CD4-positive, CD25-positive, alpha-beta regulatory T cell (primary cell): ENCODE data around the gene TOR1AIP1. TPM values are rescaled to one million over a fixed set of nuclear protein-coding genes. Genes with fewer than 3 reads are reported as not detected.

Experiments used
- ATAC-seq, 2 donors: fragments of 150-1000 bp; cut with Tn5 transposase; one replicate each; pipeline ENCODE4 v1.10.0; 2021; ENCODE audit warnings: low read depth in 2 of 2, moderate number of reproducible peaks in 2 of 2, moderate library complexity in 1 of 2
- DNase-seq, 3 donors: peaks; one replicate each; pipeline versions ENCODE4 v3.0.0 to v3.0.0-alpha.2; 2012 to 2022; ENCODE audit warnings: mixed read lengths in 1 of 3
- H3K27ac ChIP-seq: one replicate; pipeline ENCODE4 v1.7.0; 2013; ENCODE audit warnings: mild to moderate bottlenecking, low read length; ENCODE audit not compliant: insufficient read depth, poor library complexity, severe bottlenecking
- H3K27me3 ChIP-seq: one replicate; pipeline ENCODE4 v1.7.0; 2013; ENCODE audit warnings: low read length; ENCODE audit not compliant: control insufficient read depth, insufficient read depth
- H3K36me3 ChIP-seq: one replicate; pipeline ENCODE4 v1.7.0; 2013; ENCODE audit warnings: mild to moderate bottlenecking, low read length, moderate library complexity; ENCODE audit not compliant: control insufficient read depth, insufficient read depth
- H3K4me1 ChIP-seq: 2 replicates; pipeline ENCODE4 v1.7.0; 2013; ENCODE audit warnings: mild to moderate bottlenecking, low read length; ENCODE audit not compliant: insufficient read depth, control insufficient read depth, poor library complexity, severe bottlenecking
- H3K4me3 ChIP-seq: one replicate; pipeline ENCODE4 v1.7.0; 2013; ENCODE audit warnings: low read depth, mild to moderate bottlenecking, low read length, moderate library complexity
- H3K9me3 ChIP-seq, 2 experiments: 1 replicate in 1 of 2; 2 replicates in 1 of 2; pipeline ENCODE4 v1.7.0; 2013; ENCODE audit warnings: low read length in 2 of 2, mild to moderate bottlenecking in 1 of 2, moderate library complexity in 1 of 2; ENCODE audit not compliant: control insufficient read depth in 2 of 2
- H3K27ac Mint-ChIP-seq, 3 donors: one replicate each; pipeline ENCODE4 v1.8.0; 2020 to 2022; ENCODE audit warnings: mild to moderate bottlenecking in 3 of 3, mixed read lengths in 3 of 3, moderate library complexity in 2 of 3
- H3K27me3 Mint-ChIP-seq: one replicate; pipeline ENCODE4 v1.8.0; 2022; ENCODE audit warnings: mild to moderate bottlenecking, mixed read lengths
- H3K36me3 Mint-ChIP-seq: one replicate; pipeline ENCODE4 v1.8.0; 2020; ENCODE audit warnings: mixed read lengths
- H3K4me1 Mint-ChIP-seq, 4 donors: one replicate each; pipeline ENCODE4 v1.8.0; 2020 to 2022; ENCODE audit warnings: mixed read lengths in 4 of 4, mild to moderate bottlenecking in 1 of 4
- H3K4me3 Mint-ChIP-seq, 4 donors: one replicate each; pipeline ENCODE4 v1.8.0; 2020 to 2022; ENCODE audit warnings: mild to moderate bottlenecking in 4 of 4, mixed read lengths in 4 of 4, moderate library complexity in 3 of 4
- H3K9me3 Mint-ChIP-seq, 7 donors: one replicate each; pipeline ENCODE4 v1.8.0; 2020 to 2022; ENCODE audit warnings: mixed read lengths in 7 of 7, mild to moderate bottlenecking in 3 of 7, moderate library complexity in 2 of 7
- polyA plus RNA-seq, 4 donors: library from polyadenylated mRNA; unstranded; fragments of 300-500 nt; fragmentation: Illumina TruSeq; gene quantifications; one replicate each; pipeline ENCODE4 v1.2.3, GENCODE V29; 2021
- total RNA-seq: library from RNA; stranded (reverse); gene quantifications from one replicate; pipeline ENCODE4 v1.2.3, GENCODE V29; 2022

The TOR1AIP1 gene
- total and polyA plus RNA-seq, 5 donors from 2014 or later = 70.3 to 94.6 (median 89.8) TPM

GRCh38 chr1:179883745-179884138 is 1.7 kb downstream of the TOR1AIP1 start:
- DNase-seq = peak; percentile 65 to 87 (median 67)
- H3K9me3 ChIP-seq = no peaks in the 10 kb centered on the region
- Mint-ChIP-seq H3K27me3 (no peaks in the 10 kb centered on the region), H3K36me3 (peaks cover 8% of the 10 kb centered on the region), H3K9me3 (no peaks in the 10 kb centered on the region), H3K4me3 (peak overlapping the region; percentile 93 to 97 (median 96)), H3K4me1 (peaks cover 28 to 67% (median 51%) of the 10 kb centered on the region in 4 donors), H3K27ac (peak overlapping the region; percentile 100)
- peak; percentile 22 to 28 for ATAC-seq
- H3K27me3 ChIP-seq = no peaks in the 10 kb centered on the region
- H3K4me3 ChIP-seq = peak overlapping the region; percentile 96
- peak overlapping the region; percentile 100 for H3K27ac ChIP-seq
- peaks cover 30% of the 10 kb centered on the region for H3K36me3 ChIP-seq
- H3K4me1 ChIP-seq = peaks cover 50% of the 10 kb centered on the region

GRCh38 chr1:179888071-179888470 is 6.0 kb downstream of the TOR1AIP1 start:
- Histone ChIP-seq H3K4me1 (peaks cover 38% of the 10 kb centered on the region), H3K27me3 (no peaks in the 10 kb centered on the region)
- DNase-seq = no peak

GRCh38 chr1:179889589-179889988 is 7.5 kb downstream of the TOR1AIP1 start:
- Histone ChIP-seq H3K4me3 (no peak overlapping the region), H3K4me1 (peaks cover 29% of the 10 kb centered on the region), H3K27ac (no peak overlapping the region), H3K9me3 (no peaks in the 10 kb centered on the region), H3K27me3 (no peaks in the 10 kb centered on the region), H3K36me3 (peaks cover 67% of the 10 kb centered on the region)
- peak overlapping the region in 1 of 3 donors; percentile 57 for H3K27ac Mint-ChIP-seq
- no peaks in the 10 kb centered on the region for H3K27me3 Mint-ChIP-seq
- peaks cover 28 to 51% (median 36%) of the 10 kb centered on the region in 4 donors for H3K4me1 Mint-ChIP-seq
- no peak for ATAC-seq
- DNase-seq = no peak
- no peaks in the 10 kb centered on the region for H3K9me3 Mint-ChIP-seq
- peak overlapping the region in 2 of 4 donors; percentile 21 to 43 for H3K4me3 Mint-ChIP-seq
- peaks cover 17% of the 10 kb centered on the region for H3K36me3 Mint-ChIP-seq

More at GRCh38 chr1:179888071-179888470, 6.0 kb downstream of the TOR1AIP1 start:
- H3K9me3 ChIP-seq = no peaks in the 10 kb centered on the region
- H3K27me3 Mint-ChIP-seq = no peaks in the 10 kb centered on the region
- H3K27ac Mint-ChIP-seq = no peak overlapping the region
- no peak overlapping the region for H3K27ac ChIP-seq
- peaks cover 62% of the 10 kb centered on the region for H3K36me3 ChIP-seq
- no peak for ATAC-seq
- H3K4me1 Mint-ChIP-seq = peaks cover 37 to 63% (median 42%) of the 10 kb centered on the region in 4 donors
- peaks cover 19% of the 10 kb centered on the region for H3K36me3 Mint-ChIP-seq
- H3K4me3 ChIP-seq = peak overlapping the region; percentile 12
- no peaks in the 10 kb centered on the region for H3K9me3 Mint-ChIP-seq
- H3K4me3 Mint-ChIP-seq = peak overlapping the region in 3 of 4 donors; percentile 3 to 48 (median 15)

- no peaks in the 10 kb centered on the region for H3K4me1 ChIP-seq
- H3K27me3 ChIP-seq = no peaks in the 10 kb centered on the region
- DNase-seq (no peak), ATAC-seq (no peak)
- H3K4me3 Mint-ChIP-seq = no peak overlapping the region
- H3K9me3 ChIP-seq = no peaks in the 10 kb centered on the region
- no peak overlapping the region for H3K4me3 ChIP-seq
- H3K27me3 Mint-ChIP-seq = no peaks in the 10 kb centered on the region
- H3K27ac Mint-ChIP-seq = peak overlapping the region in 2 of 3 donors; percentile 39 to 59
- H3K4me1 Mint-ChIP-seq = peaks cover 20 to 27% (median 24%) of the 10 kb centered on the region in 4 donors
- no peaks in the 10 kb centered on the region for H3K9me3 Mint-ChIP-seq
- peaks cover 79% of the 10 kb centered on the region for H3K36me3 ChIP-seq
- H3K27ac ChIP-seq = no peak overlapping the region
- peaks cover 31% of the 10 kb centered on the region for H3K36me3 Mint-ChIP-seq
Observed at GRCh38 chr1:179910934-179911333, 28.8 kb downstream of the TOR1AIP1 start.

- H3K27ac Mint-ChIP-seq = peak overlapping the region in 1 of 3 donors; percentile 39
- Histone ChIP-seq H3K36me3 (peaks cover 85% of the 10 kb centered on the region), H3K4me3 (no peak overlapping the region), H3K27me3 (no peaks in the 10 kb centered on the region), H3K27ac (no peak overlapping the region), H3K4me1 (no peaks in the 10 kb centered on the region), H3K9me3 (no peaks in the 10 kb centered on the region)
- no peaks in the 10 kb centered on the region for H3K9me3 Mint-ChIP-seq
- DNase-seq (no peak), ATAC-seq (no peak)
- peaks cover 31% of the 10 kb centered on the region for H3K36me3 Mint-ChIP-seq
- H3K4me3 Mint-ChIP-seq = no peak overlapping the region
- H3K27me3 Mint-ChIP-seq = no peaks in the 10 kb centered on the region
- H3K4me1 Mint-ChIP-seq = peaks cover 20 to 27% (median 22%) of the 10 kb centered on the region in 4 donors
Observed at GRCh38 chr1:179911812-179912211, 29.7 kb downstream of the TOR1AIP1 start.

GRCh38 chr1:179917601-179918429 is 35.7 kb downstream of the TOR1AIP1 start:
- no peak for ATAC-seq
- H3K4me3 Mint-ChIP-seq = no peak overlapping the region
- H3K27me3 Mint-ChIP-seq = no peaks in the 10 kb centered on the region

GRCh38 chr1:179921472-179921871 is 39.4 kb downstream of the TOR1AIP1 start:
- peaks cover 48% of the 10 kb centered on the region for H3K36me3 ChIP-seq

More at GRCh38 chr1:179917601-179918429, 35.7 kb downstream of the TOR1AIP1 start:
- H3K27ac Mint-ChIP-seq = no peak overlapping the region
- Histone ChIP-seq H3K27ac (no peak overlapping the region), H3K36me3 (peaks cover 79% of the 10 kb centered on the region), H3K4me3 (no peak overlapping the region), H3K9me3 (no peaks in the 10 kb centered on the region), H3K27me3 (no peaks in the 10 kb centered on the region), H3K4me1 (no peaks in the 10 kb centered on the region)
- H3K4me1 Mint-ChIP-seq = peaks cover 5 to 7% (median 6%) of the 10 kb centered on the region in 4 donors
- no peaks in the 10 kb centered on the region for H3K9me3 Mint-ChIP-seq
- no peak for DNase-seq
- H3K36me3 Mint-ChIP-seq = peaks cover 38% of the 10 kb centered on the region

More at GRCh38 chr1:179921472-179921871, 39.4 kb downstream of the TOR1AIP1 start:
- H3K9me3 ChIP-seq = no peaks in the 10 kb centered on the region
- H3K27ac ChIP-seq = no peak overlapping the region
- H3K4me1 ChIP-seq = no peaks in the 10 kb centered on the region
- peaks cover 0 to 1% (median 0%) of the 10 kb centered on the region in 7 donors for H3K9me3 Mint-ChIP-seq
- H3K36me3 Mint-ChIP-seq = peaks cover 30% of the 10 kb centered on the region
- peaks cover 0 to 9% (median 6%) of the 10 kb centered on the region in 4 donors for H3K4me1 Mint-ChIP-seq
- no peak overlapping the region for H3K4me3 Mint-ChIP-seq
- DNase-seq = no peak
- no peaks in the 10 kb centered on the region for H3K27me3 ChIP-seq
- H3K27ac Mint-ChIP-seq = peak overlapping the region in 2 of 3 donors; percentile 61 to 67
- H3K27me3 Mint-ChIP-seq = no peaks in the 10 kb centered on the region
- H3K4me3 ChIP-seq = no peak overlapping the region
- ATAC-seq = no peak
